Measurements from ENCODE around the gene WDR4.
"Not testable (repeated sequence)": the region's sequence is repeated elsewhere in the genome, so short reads cannot be mapped to it uniquely, and the experiment has no call there.

The WDR4 gene

GRCh38 chr21:42878993-42879787 is at the start of gene WDR4:
TSS of gene WDR4 (minus strand) at chr21:42879539. CDS start at chr21:42879495, 44 bp downstream.
- DNase-seq: peak; percentile 85

GRCh38 chr21:42927474-42928200 is 48.3 kb upstream of the WDR4 start:
- not testable (repeated sequence) for DNase-seq

- DNase-seq: no peak
Measured at GRCh38 chr21:42925114-42925926, 46.0 kb upstream of the WDR4 start, which contains the start of gene ERVH48-1. TSS of gene ERVH48-1 (minus strand) at chr21:42925630. CDS start at chr21:42919006, 6,624 bp downstream.

GRCh38 chr21:42924433-42924751 is 45.1 kb upstream of the WDR4 start:
- no peak for DNase-seq

GRCh38 chr21:42923553-42924432 is 44.5 kb upstream of the WDR4 start:
- DNase-seq: peak; percentile 94

GRCh38 chr21:42922918-42923317 is 43.6 kb upstream of the WDR4 start:
- DNase-seq: no peak

- no peak for DNase-seq
Measured at GRCh38 chr21:42921927-42922326, 42.6 kb upstream of the WDR4 start.

GRCh38 chr21:42918291-42918690 is 39.0 kb upstream of the WDR4 start:
- DNase-seq: no peak

- no peak for DNase-seq
Measured at GRCh38 chr21:42913476-42913875, 34.1 kb upstream of the WDR4 start.

- DNase-seq: not testable (repeated sequence)
Measured at GRCh38 chr21:42911920-42912319, 32.6 kb upstream of the WDR4 start.

GRCh38 chr21:42908484-42908883 is 29.1 kb upstream of the WDR4 start:
- DNase-seq: not testable (repeated sequence)

GRCh38 chr21:42906233-42906632 is 26.9 kb upstream of the WDR4 start:
- DNase-seq: no peak

- no peak for DNase-seq
Measured at GRCh38 chr21:42905195-42905594, 25.9 kb upstream of the WDR4 start.

- DNase-seq: no peak
Measured at GRCh38 chr21:42903817-42904216, 24.5 kb upstream of the WDR4 start.

- no peak for DNase-seq
Measured at GRCh38 chr21:42900446-42900845, 21.1 kb upstream of the WDR4 start.

GRCh38 chr21:42892931-42893755 is 13.8 kb upstream of the WDR4 start, which contains the start of gene NDUFV3:
TSS of gene NDUFV3 (plus strand) at chr21:42893309. CDS start at chr21:42893334, 25 bp downstream.
- peak; percentile 93 for DNase-seq

GRCh38 chr21:42892582-42892930 is 13.2 kb upstream of the WDR4 start:
- DNase-seq: no peak

- no peak for DNase-seq
Measured at GRCh38 chr21:42887326-42887725, 8.0 kb upstream of the WDR4 start.

- no peak for DNase-seq
Measured at GRCh38 chr21:42883921-42884320, 4.6 kb upstream of the WDR4 start.

- DNase-seq: no peak
Measured at GRCh38 chr21:42880352-42880751, 1.0 kb upstream of the WDR4 start.

- DNase-seq: no peak
Measured at GRCh38 chr21:42878678-42878992, 704 bp downstream of the WDR4 start.

- DNase-seq: not testable (repeated sequence)
Measured at GRCh38 chr21:42875811-42876210, 3.5 kb downstream of the WDR4 start.
